CD4-positive, alpha-beta T cell treated with Interleukin-2 at 100 ng/mL for 4 hours (primary cell): Measurements from ENCODE around the gene ACVR2B.
A peak's percentile ranks its signal among the peaks of the same experiment; 100 is the strongest.
"Not testable (repeated sequence)": the region's sequence is repeated elsewhere in the genome, so short reads cannot be mapped to it uniquely, and the experiment has no call there.

Experiments
- DNase-seq: peaks from one replicate; pipeline ENCODE4 v3.0.0-alpha.2; 2020; ENCODE audit warnings: low spot score

The ACVR2B gene

GRCh38 chr3:38453075-38453912, at the start of gene ACVR2B:
ACVR2B (plus strand) TSS chr3:38453890; CDS start chr3:38454323, 433 bp downstream.
- peak; percentile 66 for DNase-seq

DNA sequence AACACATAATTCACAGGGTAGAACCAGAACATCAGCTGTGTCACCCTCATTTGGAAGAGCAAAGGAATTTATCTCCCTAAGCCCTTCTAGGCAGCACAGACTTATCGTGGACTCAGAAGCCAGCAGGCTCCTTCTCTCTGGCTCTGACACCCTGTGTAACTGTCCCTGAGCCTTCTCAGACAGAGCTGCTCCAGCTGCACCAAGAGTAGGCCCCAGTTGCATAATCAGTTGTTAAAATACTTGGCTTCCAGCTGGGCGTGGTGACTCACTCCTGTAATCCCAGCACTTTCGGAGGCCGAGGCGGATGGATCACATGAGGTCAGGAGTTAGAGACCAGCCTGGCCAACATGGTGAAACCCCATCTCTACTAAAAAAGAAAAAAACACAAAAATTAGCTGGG, 49.4 kb upstream of the ACVR2B start:
- no peak for DNase-seq

DNA sequence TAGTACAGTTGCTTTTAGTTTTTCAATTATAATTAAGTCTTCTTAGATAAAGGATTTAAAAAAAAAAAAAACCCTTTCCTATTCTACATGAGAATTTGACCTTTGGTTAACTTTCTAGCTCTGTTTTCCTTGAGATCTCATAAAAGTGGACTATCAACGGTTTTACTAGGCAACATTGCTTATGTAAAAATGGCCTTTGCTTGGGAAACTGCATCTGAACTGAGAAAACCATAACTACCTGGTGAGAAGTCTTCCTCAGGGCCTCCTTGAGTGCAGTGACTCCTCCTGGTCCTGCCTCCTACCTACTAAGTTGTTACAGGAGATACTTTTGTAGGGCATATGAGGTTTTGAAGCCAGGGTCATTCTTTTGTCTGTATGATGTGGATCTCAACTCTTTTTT, 42.1 kb upstream of the ACVR2B start:
- no peak for DNase-seq

DNA sequence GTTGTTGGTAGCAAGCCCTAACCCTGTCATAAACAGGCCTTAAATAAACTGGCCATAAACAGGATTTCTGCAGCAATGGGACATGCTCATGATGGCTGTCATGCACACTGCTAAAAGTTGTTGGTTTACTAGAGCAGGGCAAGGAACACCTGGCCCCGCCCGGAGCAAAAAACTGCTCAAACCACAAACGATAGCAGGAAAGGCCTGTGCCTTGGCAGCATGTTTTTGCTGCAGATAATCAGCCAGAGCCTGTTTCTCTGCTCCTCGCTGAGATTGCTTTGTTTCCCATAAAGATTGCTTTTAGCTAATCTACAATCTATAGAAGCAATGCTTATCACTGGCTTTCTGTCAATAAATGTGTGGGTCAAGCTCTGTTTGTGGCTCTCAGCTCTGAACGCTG, 32.9 kb upstream of the ACVR2B start:
- not testable (repeated sequence) for DNase-seq

DNA sequence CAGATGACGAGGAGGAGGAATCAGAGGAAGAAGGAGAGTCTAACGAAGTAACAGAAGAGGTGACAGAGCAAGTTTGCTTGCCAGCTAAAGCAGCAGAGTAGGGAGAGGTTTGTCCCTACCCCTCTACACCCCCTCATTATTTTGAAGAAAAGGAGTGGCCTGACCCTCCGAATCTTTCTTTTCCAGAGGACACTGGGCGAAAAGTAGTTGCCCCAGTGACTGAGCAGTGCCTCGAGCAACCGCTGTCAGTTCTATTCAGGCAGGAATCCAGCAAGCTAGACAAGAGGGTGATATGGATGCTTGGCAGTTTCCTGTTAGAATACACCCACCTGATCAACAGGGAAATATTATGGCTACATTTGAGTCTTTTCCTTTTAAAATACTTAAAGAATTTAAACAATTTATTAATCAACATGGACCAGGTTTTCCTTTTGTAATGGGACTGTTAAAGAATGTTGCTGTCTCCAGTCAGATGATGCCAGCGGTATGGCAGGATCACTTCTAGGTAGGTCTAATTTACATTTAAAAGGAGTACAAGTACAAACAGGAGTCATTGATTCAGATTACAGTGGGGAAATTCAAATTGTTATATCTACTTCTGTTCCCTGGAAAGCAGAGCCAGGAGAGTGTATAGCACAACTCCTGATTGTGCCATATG, 31.9 kb upstream of the ACVR2B start:
- DNase-seq = no peak

- DNase-seq = peak; percentile 19
These were observed 26.8 kb upstream of the ACVR2B start for GRCh38 chr3:38426798-38427426.

- DNase-seq = not testable (repeated sequence)
These were observed 20.6 kb upstream of the ACVR2B start for GRCh38 chr3:38432871-38433658.

GRCh38 chr3:38433661-38434060, 20.0 kb upstream of the ACVR2B start:
- not testable (repeated sequence) for DNase-seq

DNA sequence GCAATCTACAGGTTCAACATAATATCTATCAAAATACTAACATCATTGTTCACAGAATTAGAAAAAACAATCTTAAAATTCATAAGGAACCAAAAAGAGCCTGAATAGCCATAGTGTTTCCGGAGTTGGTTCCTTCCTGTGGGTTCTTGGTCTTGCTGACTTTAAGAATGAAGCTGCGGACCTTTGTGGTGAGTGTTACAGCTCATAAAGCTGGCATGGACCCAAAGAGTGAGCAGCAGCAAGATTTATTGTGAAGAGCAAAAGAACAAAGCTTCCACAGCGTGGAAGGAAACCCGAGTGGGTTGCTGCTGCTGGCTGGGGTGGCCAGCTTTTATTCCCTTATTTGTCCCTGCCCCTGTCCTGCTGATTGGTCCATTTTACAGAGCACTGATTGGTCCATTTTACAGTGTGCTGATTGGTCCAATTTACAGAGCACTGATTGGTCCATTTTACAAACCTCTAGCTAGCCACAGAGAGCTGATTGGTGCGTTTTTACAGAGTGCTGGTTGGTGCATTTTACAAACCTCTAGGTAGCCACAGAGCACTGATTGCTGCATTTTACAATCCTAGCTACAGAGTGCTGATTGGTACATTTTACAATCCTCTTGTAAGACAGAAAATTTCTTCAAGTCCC, 15.1 kb upstream of the ACVR2B start:
- peak; percentile 40 for DNase-seq

DNA sequence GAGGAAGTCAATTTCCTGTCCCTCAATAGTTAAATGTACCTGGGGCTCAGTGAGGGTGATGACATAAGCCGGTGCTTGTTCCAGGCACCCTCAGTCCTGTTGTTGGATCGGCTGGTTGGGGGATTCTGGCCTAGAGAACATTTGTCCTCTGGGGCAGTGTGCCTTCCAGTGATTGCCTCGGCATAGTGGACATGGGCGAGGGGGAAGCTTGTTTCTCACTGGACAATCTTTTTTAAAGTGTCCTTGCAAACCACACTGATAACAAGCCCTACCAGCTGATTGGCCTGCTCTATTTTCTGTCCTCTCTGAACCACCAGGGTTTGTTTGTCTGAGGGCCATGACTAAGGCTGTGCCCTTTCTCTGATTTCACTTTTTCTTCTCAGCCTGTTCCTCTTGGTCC, 10.5 kb upstream of the ACVR2B start:
- DNase-seq = not testable (repeated sequence)

DNA sequence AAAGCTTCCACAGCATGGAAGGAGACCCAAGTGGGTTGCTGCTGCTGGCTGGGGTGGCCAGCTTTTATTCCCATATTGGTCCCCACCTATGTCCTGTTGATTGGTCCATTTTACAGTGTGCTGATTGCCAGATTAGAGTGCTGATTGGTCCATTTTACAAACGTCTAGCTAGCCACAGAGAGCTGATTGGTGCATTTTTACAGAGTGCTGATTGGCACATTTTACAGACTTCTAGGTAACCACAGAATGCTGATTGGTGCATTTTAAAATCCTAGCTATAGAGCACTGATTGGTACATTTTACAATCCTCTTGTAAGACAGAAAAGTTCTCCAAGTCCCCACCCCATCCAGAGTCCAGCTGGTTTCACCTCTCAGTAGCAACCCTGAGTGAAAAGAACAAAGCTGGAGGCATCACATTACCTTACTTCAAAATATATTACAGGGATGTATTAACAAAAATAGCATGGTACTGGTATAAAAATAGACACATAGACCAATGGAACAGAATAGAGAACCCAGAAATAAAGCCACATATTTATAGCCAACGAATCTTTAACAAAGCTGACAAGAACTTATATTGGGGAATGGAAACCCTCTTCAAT, 7.5 kb upstream of the ACVR2B start:
- no peak for DNase-seq

GRCh38 chr3:38446812-38447211, 6.9 kb upstream of the ACVR2B start:
- DNase-seq = no peak

- no peak for DNase-seq
These were observed 2.8 kb upstream of the ACVR2B start for GRCh38 chr3:38450853-38451252.

DNA sequence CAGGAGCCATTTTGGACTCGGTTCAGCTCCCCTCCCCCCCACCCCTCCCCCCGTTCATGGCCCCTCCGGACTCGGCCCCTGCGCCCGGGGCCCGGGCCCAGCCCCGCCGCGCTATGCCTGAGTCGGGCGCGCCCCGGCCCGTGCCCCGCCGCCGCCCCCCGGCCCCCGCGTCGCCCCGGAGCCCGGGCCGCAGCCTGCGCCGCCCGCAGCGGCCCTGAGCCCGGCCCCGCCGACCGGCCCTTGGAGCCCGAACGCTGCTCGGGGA, 155 bp downstream of the ACVR2B start:
- no peak for DNase-seq

GRCh38 chr3:38454178-38454883, 641 bp downstream of the ACVR2B start:
- peak; percentile 17 for DNase-seq

GRCh38 chr3:38454884-38455638, 1.4 kb downstream of the ACVR2B start:
- peak; percentile 17 for DNase-seq

- no peak for DNase-seq
These were observed 2.1 kb downstream of the ACVR2B start for GRCh38 chr3:38455639-38456430.

- DNase-seq = no peak
These were observed 3.7 kb downstream of the ACVR2B start for GRCh38 chr3:38457111-38458003.
